CD4-positive, alpha-beta T cell (primary cell): ENCODE measurements around the gene FAT1. TPM values are rescaled to one million over a fixed set of nuclear protein-coding genes. Genes with fewer than 3 reads are reported as not detected.
"Not testable (repeated sequence)": the region's sequence is repeated elsewhere in the genome, so short reads cannot be mapped to it uniquely, and the experiment has no call there.

Experiments
- ATAC-seq: fragments of 200-7000 bp; cut with Tn5 transposase; one replicate; pipeline ENCODE4 v1.10.0; 2022; ENCODE audit warnings: mild to moderate bottlenecking; ENCODE audit not compliant: poor library complexity
- CTCF ChIA-PET: fragments of 350-600 bp; sonication (Branson Sonifier 250); formaldehyde crosslinking; loops from one replicate; lab custom pipeline; 2021; ENCODE audit warnings: antibody characterized with exemption, inconsistent platforms; lab: Charles Lee
- POLR2A ChIA-PET: fragments of 350-600 bp; sonication (Branson Sonifier 250); formaldehyde crosslinking; loops from one replicate; lab custom pipeline; 2021; ENCODE audit warnings: antibody characterized with exemption, inconsistent platforms; lab: Charles Lee
- DNase-seq, 14 experiments: peaks; one replicate each; pipeline ENCODE4 v3.0.0-alpha.2; 2013 to 2020; ENCODE audit warnings: mixed read lengths in 2 of 14
- H3K27ac ChIP-seq, 2 donors: one replicate each; pipeline versions ENCODE4 v1.5.1 to v1.7.0; 2013; ENCODE audit warnings: low read length in 2 of 2, low read depth in 1 of 2, mild to moderate bottlenecking in 1 of 2
- H3K27me3 ChIP-seq, 2 experiments: 1 replicate in 1 of 2; 2 replicates in 1 of 2; pipeline versions ENCODE4 v1.6.1 to v1.7.0; 2013; ENCODE audit warnings: low read length in 2 of 2, control low read depth in 1 of 2, mild to moderate bottlenecking in 1 of 2, moderate library complexity in 1 of 2; ENCODE audit not compliant: insufficient read depth in 2 of 2, control insufficient read depth in 1 of 2
- H3K36me3 ChIP-seq: one replicate; pipeline ENCODE4 v1.6.1; 2013; ENCODE audit warnings: low read length, control low read depth; ENCODE audit not compliant: insufficient read depth
- H3K4me1 ChIP-seq: one replicate; pipeline ENCODE4 v1.6.1; 2013; ENCODE audit warnings: low read length, control low read depth; ENCODE audit not compliant: insufficient read depth
- H3K4me3 ChIP-seq: one replicate; pipeline ENCODE4 v1.5.1; 2013; ENCODE audit warnings: mild to moderate bottlenecking, low read length, moderate library complexity
- H3K9me3 ChIP-seq, 2 experiments: 1 replicate in 1 of 2; 2 replicates in 1 of 2; pipeline versions ENCODE4 v1.6.1 to v1.7.0; 2013; ENCODE audit warnings: low read length in 2 of 2, mild to moderate bottlenecking in 2 of 2, control low read depth in 1 of 2, moderate library complexity in 1 of 2; ENCODE audit not compliant: control insufficient read depth in 1 of 2, insufficient read depth in 1 of 2
- H3K27ac Mint-ChIP-seq: one replicate; pipeline ENCODE4 v1.8.0; 2020; ENCODE audit warnings: mixed read lengths
- H3K27me3 Mint-ChIP-seq: one replicate; pipeline ENCODE4 v1.8.0; 2021; ENCODE audit warnings: mixed read lengths
- H3K36me3 Mint-ChIP-seq: one replicate; pipeline ENCODE4 v1.8.0; 2021; ENCODE audit warnings: low read depth, mixed read lengths
- H3K4me1 Mint-ChIP-seq: one replicate; pipeline ENCODE4 v1.8.0; 2021; ENCODE audit warnings: low read depth, mixed read lengths
- H3K4me3 Mint-ChIP-seq: one replicate; pipeline ENCODE4 v1.8.0; 2020; ENCODE audit warnings: mild to moderate bottlenecking, mixed read lengths
- H3K9me3 Mint-ChIP-seq: one replicate; pipeline ENCODE4 v1.8.0; 2020; ENCODE audit warnings: mixed read lengths
- CTCF ChIP-seq: fragments of 200-600 bp; IDR thresholded peaks from one replicate; pipeline ENCODE4 v1.8.0; 2022; ENCODE audit warnings: antibody characterized with exemption, mild to moderate bottlenecking
- intact Hi-C, 2 experiments: fragments of 100-400 bp; cut with DNase I in 1 of 2; cut with micrococcal nuclease in 1 of 2; formaldehyde crosslinking; loops; one replicate each; pipeline versions ENCODE4 v1.15.1 to v1.9.0; 2023 to 2025; cut with DNase I, micrococcal nuclease
- total RNA-seq, 174 experiments: library from RNA in 2 of 174; stranded (reverse) in 2 of 174; gene quantifications; one replicate each; pipeline ENCODE4 v1.2.3 and lab custom pipeline; 2021 to 2026

The FAT1 gene
- total RNA-seq, 2 experiments from 2014 or later: 0.03 TPM; not detected in 1

GRCh38 chr4:186757696-186758355 lies 34.2 kb upstream of the FAT1 start:
- no peaks in the 10 kb centered on the region for H3K4me1 ChIP-seq
- no peaks in the 10 kb centered on the region for H3K36me3 ChIP-seq
- H3K9me3 Mint-ChIP-seq: peaks cover 5% of the 10 kb centered on the region
- intact Hi-C loops: no loop called here
- no peak for ATAC-seq
- H3K27ac Mint-ChIP-seq: no peak overlapping the region
- H3K4me3 ChIP-seq: no peak overlapping the region
- H3K9me3 ChIP-seq: peaks cover 0 to 15% of the 10 kb centered on the region in 2 experiments
- no peak overlapping the region for H3K27ac ChIP-seq
- ChIA-PET POLR2A (no interaction called here), CTCF (no interaction called here)
- no peaks in the 10 kb centered on the region for H3K4me1 Mint-ChIP-seq
- H3K36me3 Mint-ChIP-seq: no peaks in the 10 kb centered on the region
- H3K27me3 Mint-ChIP-seq: no peaks in the 10 kb centered on the region
- H3K27me3 ChIP-seq: no peaks in the 10 kb centered on the region
- no peak for TF ChIP-seq CTCF
- no peak for DNase-seq
- H3K4me3 Mint-ChIP-seq: no peak overlapping the region

- CTCF ChIA-PET, H3K27ac Mint-ChIP-seq: not testable (repeated sequence)
Observed at GRCh38 chr4:186756550-186756949, 32.9 kb upstream of the FAT1 start.

GRCh38 chr4:186755550-186756519 lies 32.2 kb upstream of the FAT1 start:
- no peaks in the 10 kb centered on the region for H3K36me3 ChIP-seq
- POLR2A ChIA-PET: no interaction called here
- H3K9me3 Mint-ChIP-seq: peaks cover 5% of the 10 kb centered on the region
- ATAC-seq: no peak
- H3K4me1 Mint-ChIP-seq: no peaks in the 10 kb centered on the region
- no peak overlapping the region for H3K27ac ChIP-seq
- no peak for DNase-seq
- no peaks in the 10 kb centered on the region for H3K27me3 Mint-ChIP-seq
- H3K4me3 Mint-ChIP-seq: no peak overlapping the region
- H3K36me3 Mint-ChIP-seq: no peaks in the 10 kb centered on the region
- intact Hi-C loops: no loop called here
- no peaks in the 10 kb centered on the region for H3K4me1 ChIP-seq
- no peaks in the 10 kb centered on the region for H3K27me3 ChIP-seq
- CTCF ChIA-PET: no interaction called here
- no peak overlapping the region for H3K27ac Mint-ChIP-seq
- H3K4me3 ChIP-seq: no peak overlapping the region
- H3K9me3 ChIP-seq: peaks cover 0 to 15% of the 10 kb centered on the region in 2 experiments
- no peak for TF ChIP-seq CTCF

More at GRCh38 chr4:186756550-186756949, 32.9 kb upstream of the FAT1 start:
- H3K4me1 ChIP-seq, H3K4me3 Mint-ChIP-seq, DNase-seq, ATAC-seq, intact Hi-C loops, H3K4me3 ChIP-seq, POLR2A ChIA-PET, H3K36me3 ChIP-seq, H3K27me3 Mint-ChIP-seq, H3K27me3 ChIP-seq, H3K36me3 Mint-ChIP-seq, H3K4me1 Mint-ChIP-seq, H3K9me3 Mint-ChIP-seq, H3K27ac ChIP-seq: not testable (repeated sequence)
- H3K9me3 ChIP-seq: peaks cover 0 to 15% of the 10 kb centered on the region in 2 experiments
